GM12878 (cell line): ENCODE results near the gene SNX17. TPM values are rescaled to one million over a fixed set of nuclear protein-coding genes. Genes with fewer than 3 reads are reported as not detected.

ENCODE experiments used
- CREM ChIP-seq: IDR thresholded peaks from 2 replicates; pipeline ENCODE4 v1.6.1; 2014; ENCODE audit warnings: antibody characterized with exemption, low read depth
- ETV6 ChIP-seq, 2 experiments: fragments of 450-650 bp in 1 of 2; IDR thresholded peaks in 1 of 2; conservative IDR thresholded peaks in 1 of 2; 2 replicates each; pipeline ENCODE4 v1.6.1; 2014; ENCODE audit warnings: antibody characterized with exemption in 1 of 2, borderline replicate concordance in 1 of 2, low read depth in 1 of 2, mild to moderate bottlenecking in 1 of 2, moderate library complexity in 1 of 2
- GATAD2B ChIP-seq: fragments of 450-650 bp; conservative IDR thresholded peaks from 2 replicates; pipeline ENCODE4 v1.6.1; 2017; ENCODE audit warnings: low read depth, mild to moderate bottlenecking, moderate library complexity
- HDAC2 ChIP-seq: fragments of 200-600 bp; sonication (generic); IDR thresholded peaks from 2 replicates; pipeline ENCODE4 v1.6.1; 2017
- LARP7 ChIP-seq: fragments of 450-650 bp; IDR thresholded peaks from 2 replicates; pipeline ENCODE4 v1.6.1; 2017; ENCODE audit warnings: mild to moderate bottlenecking
- MEF2A ChIP-seq: IDR thresholded peaks from 2 replicates; pipeline ENCODE4 v1.6.1; 2011; ENCODE audit warnings: low read depth, mild to moderate bottlenecking, low read length, moderate library complexity; ENCODE audit not compliant: insufficient read depth
- NBN ChIP-seq: fragments of 450-650 bp; IDR thresholded peaks from 2 replicates; pipeline ENCODE4 v1.6.1; 2016
- NFYB ChIP-seq: IDR thresholded peaks from 2 replicates; pipeline ENCODE4 v1.6.1; 2011; ENCODE audit warnings: low read depth, mild to moderate bottlenecking, low read length, improper control_type of control experiment, moderate library complexity; ENCODE audit not compliant: insufficient read depth
- POLR2A ChIP-seq: IDR thresholded peaks from 2 replicates; pipeline ENCODE4 v1.6.1; 2011; ENCODE audit warnings: low read depth, mild to moderate bottlenecking, low read length
- POLR2AphosphoS5 ChIP-seq: IDR thresholded peaks from 2 replicates; pipeline ENCODE4 v1.6.1; 2011; ENCODE audit warnings: mild to moderate bottlenecking, low read length, inconsistent platforms
- POU2F2 ChIP-seq: IDR thresholded peaks from 3 replicates; pipeline ENCODE4 v1.6.1; 2011; ENCODE audit warnings: low read depth, mild to moderate bottlenecking, low read length, borderline replicate concordance
- RELB ChIP-seq: fragments of 450-650 bp; IDR thresholded peaks from 2 replicates; pipeline ENCODE4 v1.6.1; 2017; ENCODE audit warnings: low read depth, mild to moderate bottlenecking, moderate library complexity
- SREBF2 ChIP-seq: IDR thresholded peaks from 2 replicates; pipeline ENCODE4 v1.6.1; 2012; ENCODE audit warnings: mild to moderate bottlenecking, low read length
- polyA plus RNA-seq, 11 experiments: library from polyadenylated mRNA; depleted of rRNA in 4 of 11; unstranded in 6 of 11; stranded (reverse) in 5 of 11; fragments of >200 nt; fragmentation: Nextera tagmentation in 4 of 11; fragmentation: Illumina TruSeq in 1 of 11; extraction: Ambion mirVana in 4 of 11; extraction: Trizol in 1 of 11; gene quantifications; 1 replicate in 1 of 11; 2 replicates in 10 of 11; pipeline versions ENCODE4 v1.2.1 to v1.2.3, GENCODE V29; 2011 to 2016; ENCODE audit warnings: inconsistent platforms in 2 of 11, missing spikeins in 2 of 11, low read depth in 1 of 11
- total RNA-seq, 4 experiments: library from RNA; depleted of rRNA in 3 of 4; stranded (reverse); fragments of >200 nt in 3 of 4; fragmentation: Illumina TruSeq in 1 of 4; extraction: Trizol in 1 of 4; gene quantifications; 2 replicates each; pipeline versions ENCODE4 v1.2.1 to v1.2.3, GENCODE V29; 2013 to 2021
- TF ChIP-seq, protein P1 (sequence below): IDR thresholded peaks from 2 replicates; pipeline ENCODE4 v1.6.1; 2012; ENCODE audit warnings: low read depth, low read length, improper control_type of control experiment
- TF ChIP-seq, protein P2 (sequence below): fragments of 450-650 bp; conservative IDR thresholded peaks from 2 replicates; pipeline ENCODE4 v1.6.1; 2017; ENCODE audit warnings: mild to moderate bottlenecking, moderate library complexity

SNX17 gene
- total and polyA plus RNA-seq, 10 of the 15 experiments (the other 5 are each of a cell fraction or from before 2014, with no cell fraction given) = 6.5 to 116 (median 84.4) TPM

DNA sequence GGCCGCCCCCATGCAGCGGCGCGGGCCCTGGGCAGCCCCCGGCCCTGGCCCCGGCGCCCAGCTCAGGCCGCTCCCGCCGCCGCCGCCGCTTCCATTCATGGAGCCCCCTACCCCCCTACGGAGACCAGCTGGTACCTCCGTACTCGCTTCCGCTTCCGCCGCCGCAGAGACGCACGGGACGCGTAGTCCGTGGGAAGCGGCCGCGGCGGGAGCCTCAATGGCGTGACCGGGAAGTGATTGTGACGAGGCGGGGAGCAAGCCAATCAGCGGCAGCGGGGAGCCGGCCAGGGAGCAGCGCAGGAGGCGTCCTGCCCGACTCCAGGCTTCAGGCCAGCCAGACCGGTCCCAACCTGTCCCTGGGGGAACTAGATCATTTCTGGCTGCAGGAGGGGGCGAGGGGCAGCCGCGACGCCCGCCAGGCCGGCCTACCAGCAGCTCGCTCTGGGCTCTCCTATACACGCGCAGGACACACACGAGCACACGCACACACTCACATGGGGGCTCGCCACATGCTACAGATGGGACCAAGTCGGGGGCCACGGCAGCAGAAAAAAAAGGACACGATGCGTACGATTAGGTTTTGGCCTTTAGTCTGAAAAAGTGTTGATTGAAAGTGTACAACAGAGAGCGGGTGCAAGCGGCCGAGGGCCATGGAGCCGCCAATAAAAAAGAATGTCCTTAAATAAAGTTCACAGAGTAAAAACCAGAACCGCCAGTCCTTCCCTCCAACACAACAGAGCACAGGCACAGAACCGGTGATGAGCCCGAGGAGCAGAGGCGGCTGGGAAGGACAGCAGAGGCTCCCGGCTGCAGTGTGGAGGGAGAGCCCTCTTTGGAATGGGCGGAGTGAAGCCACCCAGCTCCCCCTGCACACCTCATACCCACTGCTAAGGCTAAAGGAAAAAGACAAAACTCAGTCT is 10.5 kb downstream of the SNX17 start, which contains the start of gene ZNF513 (continued):
- TF ChIP-seq, protein P1, sequence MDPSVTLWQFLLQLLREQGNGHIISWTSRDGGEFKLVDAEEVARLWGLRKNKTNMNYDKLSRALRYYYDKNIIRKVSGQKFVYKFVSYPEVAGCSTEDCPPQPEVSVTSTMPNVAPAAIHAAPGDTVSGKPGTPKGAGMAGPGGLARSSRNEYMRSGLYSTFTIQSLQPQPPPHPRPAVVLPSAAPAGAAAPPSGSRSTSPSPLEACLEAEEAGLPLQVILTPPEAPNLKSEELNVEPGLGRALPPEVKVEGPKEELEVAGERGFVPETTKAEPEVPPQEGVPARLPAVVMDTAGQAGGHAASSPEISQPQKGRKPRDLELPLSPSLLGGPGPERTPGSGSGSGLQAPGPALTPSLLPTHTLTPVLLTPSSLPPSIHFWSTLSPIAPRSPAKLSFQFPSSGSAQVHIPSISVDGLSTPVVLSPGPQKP = peak; percentile 61; the same call in 1 of the 2 replicates
- 0 out of 2 replicates have a peak, but pooled peaks have one; percentile 14 for TF ChIP-seq MEF2A
- TF ChIP-seq GATAD2B = 0 out of 2 replicates have a peak, but pooled peaks have one; percentile 63
- peak; percentile 92 for TF ChIP-seq CREM
- TF ChIP-seq, protein P2, sequence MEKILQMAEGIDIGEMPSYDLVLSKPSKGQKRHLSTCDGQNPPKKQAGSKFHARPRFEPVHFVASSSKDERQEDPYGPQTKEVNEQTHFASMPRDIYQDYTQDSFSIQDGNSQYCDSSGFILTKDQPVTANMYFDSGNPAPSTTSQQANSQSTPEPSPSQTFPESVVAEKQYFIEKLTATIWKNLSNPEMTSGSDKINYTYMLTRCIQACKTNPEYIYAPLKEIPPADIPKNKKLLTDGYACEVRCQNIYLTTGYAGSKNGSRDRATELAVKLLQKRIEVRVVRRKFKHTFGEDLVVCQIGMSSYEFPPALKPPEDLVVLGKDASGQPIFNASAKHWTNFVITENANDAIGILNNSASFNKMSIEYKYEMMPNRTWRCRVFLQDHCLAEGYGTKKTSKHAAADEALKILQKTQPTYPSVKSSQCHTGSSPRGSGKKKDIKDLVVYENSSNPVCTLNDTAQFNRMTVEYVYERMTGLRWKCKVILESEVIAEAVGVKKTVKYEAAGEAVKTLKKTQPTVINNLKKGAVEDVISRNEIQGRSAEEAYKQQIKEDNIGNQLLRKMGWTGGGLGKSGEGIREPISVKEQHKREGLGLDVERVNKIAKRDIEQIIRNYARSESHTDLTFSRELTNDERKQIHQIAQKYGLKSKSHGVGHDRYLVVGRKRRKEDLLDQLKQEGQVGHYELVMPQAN = peak; percentile 93
- peak; percentile 55; the same call in 1 of the 3 replicates for TF ChIP-seq POU2F2
- no peak for TF ChIP-seq HDAC2
- peak; percentile 42 for TF ChIP-seq NBN
- TF ChIP-seq NFYB = peak; percentile 93
- peak; percentile 91 for TF ChIP-seq POLR2A
- peak; percentile 75; the same call in 1 of the 2 replicates for TF ChIP-seq POLR2AphosphoS5
- TF ChIP-seq SREBF2 = peak; percentile 63; the same call in 1 of the 2 replicates
- no peak for TF ChIP-seq RELB
- no peak for TF ChIP-seq ETV6 (conservative IDR thresholded peaks at IDR 0.05 in 1 of 2, IDR thresholded peaks at IDR 0.05 in 1 of 2; ENCODE audit: borderline replicate concordance in 1 of 2, low read depth in 1 of 2)
- TF ChIP-seq LARP7 = peak; percentile 85
